Glomerular endothelial cell (primary cell): ENCODE results near the gene LRRC46. TPM values are rescaled to one million over a fixed set of nuclear protein-coding genes. Genes with fewer than 3 reads are reported as not detected.

Experiments used
- DNase-seq: peaks from one replicate; pipeline ENCODE4 v3.0.0-alpha.2; 2011; ENCODE audit warnings: low read depth, low spot score; ENCODE audit errors: extremely low read depth
- total RNA-seq: library from RNA; depleted of rRNA; stranded (reverse); fragments of >200 nt; gene quantifications from 2 replicates; pipeline ENCODE4 v1.2.3, GENCODE V29; 2015

The LRRC46 gene
- total RNA-seq, 1 donor from 2014 or later, result not detected

GRCh38 chr17:47850692-47851573, 19.5 kb downstream of the LRRC46 start, which contains the start of gene SP6:
Gene SP6 (minus strand): TSS chr17:47851163. CDS start chr17:47848429, 2,734 bp downstream.
- DNase-seq, result no peak

- DNase-seq, result no peak
Measured at GRCh38 chr17:47851764-47852112, 20.3 kb downstream of the LRRC46 start.

DNA sequence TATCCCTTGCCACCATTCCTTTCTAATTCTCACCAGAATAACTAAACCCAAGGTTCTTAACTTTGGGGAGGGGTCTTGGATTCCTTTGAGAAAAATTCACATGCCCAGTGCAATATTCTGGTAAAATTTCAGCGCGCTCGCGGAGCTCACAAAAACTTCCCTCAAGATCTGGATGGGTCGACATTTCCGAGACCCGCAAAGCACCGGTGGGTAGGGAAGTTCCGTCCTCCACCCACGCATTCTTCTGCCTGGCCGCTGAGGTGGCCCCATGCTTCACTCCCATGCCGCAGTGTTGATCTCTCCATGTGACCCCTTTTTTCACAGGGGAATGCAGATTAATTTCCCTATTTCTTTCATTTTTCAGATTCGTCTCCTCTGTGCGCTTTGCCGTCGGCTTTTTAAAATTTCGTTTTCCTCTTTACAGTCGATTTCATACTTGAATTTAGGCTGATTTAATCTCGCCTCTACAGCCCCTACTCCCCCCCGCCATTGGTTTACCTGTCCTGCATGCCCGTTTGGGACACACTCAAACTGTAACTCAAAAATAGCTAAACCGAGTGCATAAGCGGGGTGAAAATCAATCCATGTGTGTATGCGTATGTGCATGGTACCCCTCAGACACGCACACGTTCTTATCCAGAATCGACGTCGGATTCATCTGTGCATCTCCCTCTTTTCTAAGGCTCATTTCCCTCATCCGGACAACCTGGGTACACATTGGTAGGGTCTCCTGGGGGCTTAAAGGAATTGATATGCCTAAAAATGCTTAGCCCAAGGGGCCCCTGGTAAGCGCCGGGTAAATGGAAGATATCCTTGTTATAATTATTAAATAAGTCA, 20.9 kb downstream of the LRRC46 start:
- DNase-seq, result no peak

GRCh38 chr17:47853616-47854015, 22.1 kb downstream of the LRRC46 start:
- DNase-seq, result no peak

DNA sequence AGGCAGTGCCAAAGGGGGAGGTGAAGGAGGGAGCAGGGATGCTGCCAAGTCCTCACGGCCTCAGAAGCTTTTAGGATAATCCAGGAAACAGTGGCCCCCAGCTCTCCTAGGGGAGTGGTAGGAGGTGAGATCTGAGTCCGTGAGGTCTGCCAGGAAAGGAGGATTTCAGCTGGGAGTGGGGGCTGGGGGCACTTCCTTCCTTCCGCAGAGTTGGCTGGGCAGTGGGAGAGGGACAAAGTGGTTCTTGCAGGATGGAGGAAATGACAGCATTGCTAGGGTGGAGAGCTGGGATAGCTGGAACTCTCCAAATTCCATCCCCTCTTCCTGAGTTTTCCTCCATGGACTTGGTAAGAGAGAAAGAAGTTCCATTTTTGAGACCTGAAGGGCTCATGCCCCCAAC, 24.3 kb downstream of the LRRC46 start:
- no peak for DNase-seq

- DNase-seq, result no peak
Measured at GRCh38 chr17:47856830-47857229, 25.4 kb downstream of the LRRC46 start.

DNA sequence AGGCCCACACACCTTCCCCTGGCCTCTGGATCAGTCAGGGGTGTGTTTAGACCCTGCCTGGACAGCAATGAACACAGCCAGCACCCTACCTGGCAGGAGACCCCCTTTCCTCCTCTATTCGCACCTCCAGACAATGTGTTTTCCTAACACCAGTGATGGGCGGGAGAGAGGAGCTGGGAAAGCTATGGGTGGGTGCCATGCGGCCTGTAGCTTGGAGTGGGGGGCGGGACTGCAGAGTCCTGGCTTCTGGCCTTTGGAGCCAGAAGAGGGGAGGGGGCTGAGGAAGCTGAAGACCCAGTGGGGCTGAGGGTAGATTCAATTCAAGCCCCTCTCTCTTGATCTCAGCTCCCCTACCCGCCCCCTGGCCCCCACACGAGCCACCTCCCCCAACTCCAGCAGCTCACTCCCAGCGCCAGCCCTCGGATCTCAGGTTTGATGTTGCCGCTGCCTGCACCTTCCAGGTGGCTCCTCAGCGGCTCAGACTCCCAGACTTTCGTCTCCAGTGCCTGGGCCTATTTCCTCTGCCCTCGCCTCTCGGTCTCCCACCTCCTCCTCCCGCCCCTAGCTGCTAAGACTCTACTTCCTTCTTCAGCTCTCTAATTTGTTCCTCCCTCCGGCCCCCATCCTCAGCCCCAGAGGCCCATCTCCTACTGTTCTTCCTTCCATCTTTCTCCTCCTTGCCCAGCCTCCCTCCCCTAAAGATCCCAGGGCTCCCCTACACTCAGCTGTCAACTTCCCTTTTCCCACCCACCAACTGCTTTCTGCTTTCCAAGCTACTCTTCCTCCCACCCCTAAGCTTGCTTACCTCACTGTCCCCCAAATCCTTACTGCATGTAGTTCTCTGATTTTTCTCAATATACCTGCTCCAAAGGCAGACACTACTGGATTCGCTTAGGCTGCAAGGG, 26.3 kb downstream of the LRRC46 start:
- DNase-seq, result no peak

- DNase-seq, result no peak
Measured at GRCh38 chr17:47860386-47860785, 28.9 kb downstream of the LRRC46 start.

DNA sequence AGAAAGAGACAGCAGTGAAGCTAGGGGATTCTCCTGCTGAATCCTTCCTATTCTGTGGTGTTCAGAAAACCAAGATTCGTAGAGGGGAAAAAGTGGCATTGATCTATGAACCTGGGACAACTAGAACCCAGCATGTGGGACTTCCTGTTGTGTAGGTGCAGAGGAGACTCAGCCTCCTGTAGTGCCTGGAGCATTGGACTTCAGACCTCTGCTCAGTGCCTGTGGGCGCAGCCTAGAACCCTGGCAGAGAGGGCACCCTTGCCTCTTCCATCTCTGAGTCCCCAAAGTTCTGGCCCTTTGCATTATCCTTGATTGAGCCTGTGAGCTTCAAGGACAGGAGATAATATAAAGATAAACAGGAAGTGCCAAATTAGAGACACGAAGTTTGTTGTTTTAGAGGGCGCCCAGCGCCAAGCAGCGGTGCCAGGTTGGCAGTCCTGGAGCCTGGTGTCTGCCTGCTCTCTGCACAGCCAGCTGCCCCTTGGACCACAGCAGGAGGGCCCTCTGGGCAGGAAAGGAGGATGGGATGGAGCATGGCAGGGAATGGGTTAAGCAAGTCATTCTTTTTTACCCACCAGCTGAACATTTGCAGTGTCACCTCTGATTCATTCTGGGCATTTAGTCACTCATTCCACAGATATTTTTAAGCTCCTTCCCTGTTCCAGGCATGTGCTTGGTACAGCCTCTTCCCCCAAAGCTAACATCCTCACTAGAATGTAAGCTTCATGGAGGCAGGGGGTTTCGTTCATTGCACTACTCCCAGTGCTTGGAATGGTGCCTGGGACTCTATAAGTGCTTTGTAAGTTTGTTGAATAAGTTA, 31.4 kb downstream of the LRRC46 start:
- no peak for DNase-seq

DNA sequence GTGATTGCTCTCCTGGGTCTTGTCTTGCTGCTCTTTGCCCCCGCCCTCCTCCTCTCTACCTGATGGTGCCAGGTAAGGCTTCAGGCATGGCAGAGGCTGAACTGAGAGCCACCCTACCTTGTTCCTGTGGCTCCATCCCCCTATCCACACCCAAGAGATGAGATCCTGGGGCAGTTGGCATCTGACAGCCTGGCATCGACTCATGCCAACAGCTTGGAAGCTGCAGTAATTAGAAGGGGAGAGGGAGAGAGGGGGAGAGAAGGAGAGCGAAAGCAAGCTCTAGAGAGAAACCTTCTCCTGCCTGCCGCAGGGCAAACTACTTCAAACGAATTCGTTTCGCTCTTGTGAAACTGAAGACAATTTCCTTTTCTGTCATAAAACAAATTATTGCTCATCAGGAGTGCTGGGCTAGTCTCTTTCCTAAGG, 33.3 kb downstream of the LRRC46 start:
- no peak for DNase-seq

DNA sequence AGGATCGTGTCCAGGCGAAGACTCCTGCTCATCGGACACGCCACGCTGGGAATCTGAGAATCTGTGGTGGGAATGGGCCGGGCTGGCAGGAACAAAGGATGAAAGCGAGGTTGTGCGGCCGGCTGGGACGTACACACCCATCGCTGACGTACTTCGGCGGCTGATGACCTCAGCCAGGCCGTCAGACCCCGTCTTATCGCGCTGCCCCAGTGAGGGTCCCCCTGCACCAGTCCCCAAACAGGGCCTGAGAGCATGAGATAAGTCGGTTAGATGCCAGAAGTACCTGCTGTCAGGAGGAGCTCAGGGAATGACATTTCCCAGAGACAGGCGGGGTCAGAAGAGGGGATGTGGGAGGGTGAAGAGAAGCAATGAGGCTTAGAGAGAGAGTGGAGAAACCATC, 35.5 kb downstream of the LRRC46 start:
- no peak for DNase-seq

DNA sequence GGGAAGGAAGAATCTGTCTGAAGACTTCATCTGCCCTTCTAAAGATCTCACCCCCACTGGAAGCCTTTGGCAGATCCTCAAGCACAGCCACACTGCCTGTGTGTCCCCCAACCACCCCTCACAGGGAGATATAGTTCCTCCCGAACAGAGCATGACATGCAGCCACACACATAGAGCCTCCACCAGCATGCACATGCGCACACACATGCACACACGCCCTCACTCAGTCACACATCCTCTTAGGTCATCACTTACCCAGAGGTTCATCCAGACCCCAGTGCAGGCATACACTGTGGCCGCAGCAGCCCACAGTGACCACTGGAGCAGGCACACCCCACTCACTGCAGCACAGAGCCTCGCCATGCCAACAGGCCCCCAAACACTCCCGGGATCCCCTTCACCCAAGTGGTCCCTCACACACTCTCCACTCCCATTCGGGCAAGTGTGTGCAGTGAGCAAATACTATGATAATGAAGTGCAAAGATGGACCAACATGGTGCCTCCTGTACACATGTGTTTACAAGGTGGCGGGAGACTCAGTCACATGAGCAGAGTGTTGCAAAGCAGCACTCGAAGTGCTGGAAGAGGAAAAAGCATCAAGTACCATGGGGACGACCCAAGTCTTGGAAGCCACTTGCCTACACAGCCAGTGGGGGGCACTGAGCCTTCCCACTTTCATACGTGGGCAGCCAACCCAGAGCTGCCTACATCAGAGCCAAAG, 36.5 kb downstream of the LRRC46 start:
- DNase-seq, result no peak

DNA sequence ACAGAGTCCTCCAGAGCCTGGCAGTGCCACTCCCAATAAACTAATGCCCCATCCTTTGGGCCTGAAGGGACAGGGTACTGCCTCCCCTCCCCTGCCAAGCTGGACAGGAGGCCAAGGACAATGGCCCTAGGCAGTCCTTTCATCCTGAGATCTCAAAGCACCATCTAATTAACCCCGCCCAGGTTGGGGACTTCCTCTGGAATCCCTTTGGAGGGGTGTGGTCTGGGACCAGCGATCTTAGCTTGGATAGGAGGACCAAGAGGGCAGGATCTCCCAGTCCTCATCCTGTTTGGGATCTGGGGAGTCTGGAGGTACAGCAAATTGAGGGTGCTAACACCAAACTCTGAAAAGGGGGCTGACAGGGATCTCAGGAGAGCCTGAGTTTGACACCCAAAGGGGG, 37.6 kb downstream of the LRRC46 start:
- no peak for DNase-seq

DNA sequence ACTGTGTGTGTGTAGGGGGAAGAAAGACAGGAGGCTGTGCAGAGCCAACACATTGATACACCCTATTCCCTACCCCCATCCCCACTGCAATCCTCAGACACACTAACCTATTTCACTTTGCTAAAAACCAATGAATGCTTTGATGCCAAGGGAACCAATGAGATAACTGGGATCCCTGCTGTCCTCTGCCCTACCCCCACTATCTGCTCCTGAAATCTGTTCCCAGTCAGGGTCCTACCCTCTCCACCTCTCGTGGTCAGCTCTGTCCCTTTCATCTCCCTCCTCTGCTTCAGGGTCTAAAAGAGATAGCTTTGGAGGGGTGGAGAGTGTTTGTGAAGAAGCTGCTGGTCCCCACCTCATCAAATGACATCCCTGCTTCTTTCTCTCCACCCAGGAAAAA, 38.6 kb downstream of the LRRC46 start:
- no peak for DNase-seq

GRCh38 chr17:47871048-47871447, 39.6 kb downstream of the LRRC46 start:
- DNase-seq, result no peak

DNA sequence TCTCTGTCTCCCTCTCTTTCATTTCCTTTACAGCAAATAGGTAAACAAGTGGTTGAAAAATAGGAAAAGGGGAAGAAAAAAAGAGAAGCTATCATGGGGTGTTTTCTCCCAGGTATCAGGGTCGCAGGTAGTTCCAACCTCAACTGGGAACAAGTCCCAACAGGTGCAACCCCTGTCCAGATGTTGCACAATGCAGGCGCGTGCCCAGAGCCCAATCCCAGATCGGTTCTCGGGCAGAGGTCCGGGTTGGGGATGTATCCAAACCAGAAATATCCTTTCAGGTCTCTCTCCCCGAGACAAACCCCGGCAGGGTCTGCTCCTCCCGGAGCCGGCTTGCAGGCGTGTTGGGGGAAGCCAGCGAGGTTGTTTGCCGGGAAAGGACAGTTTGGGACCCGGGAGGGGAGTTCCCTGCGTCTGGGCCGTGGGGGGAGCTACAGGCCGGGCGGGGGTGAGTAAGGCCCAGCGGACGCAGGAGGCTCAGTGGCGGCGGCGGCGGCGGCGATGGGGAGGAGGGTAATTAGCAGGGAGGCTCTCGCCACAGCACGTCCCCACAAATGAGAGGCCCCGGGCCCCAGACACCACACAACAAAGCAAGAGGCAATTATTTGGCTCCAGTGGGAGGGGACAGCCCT, 40.7 kb downstream of the LRRC46 start:
- no peak for DNase-seq

DNA sequence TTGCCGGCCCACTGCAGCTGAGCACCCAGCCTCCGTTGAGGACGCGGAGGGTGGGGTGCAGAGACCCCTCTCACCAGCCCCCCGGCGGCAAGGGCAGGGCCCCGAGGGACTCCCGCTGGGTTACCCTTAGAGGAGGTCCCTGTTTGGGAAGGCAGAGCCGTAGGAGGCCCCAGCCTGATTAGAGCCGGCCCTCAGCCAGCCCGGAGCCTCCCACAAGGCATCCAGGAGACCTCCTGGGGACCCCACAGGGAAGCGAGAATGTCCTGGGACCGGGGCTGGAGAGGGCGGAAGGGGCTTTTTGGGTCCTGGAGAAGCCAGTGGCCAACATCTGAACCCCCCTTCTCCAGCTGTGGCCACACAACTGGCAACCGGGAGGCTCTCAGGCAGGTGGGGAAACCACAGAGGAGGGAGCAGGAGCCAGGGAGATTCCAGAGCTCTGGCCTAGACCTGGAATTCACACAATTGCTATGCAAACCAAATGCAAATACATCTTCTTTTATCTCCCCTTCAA, 41.2 kb downstream of the LRRC46 start:
- no peak for DNase-seq

GRCh38 chr17:47873200-47874090, 42.0 kb downstream of the LRRC46 start:
- DNase-seq, result no peak
